Liver (tissue), 2 donors: ENCODE results near the gene FCRL1.

Source experiments
- FOXA1 ChIP-seq: IDR thresholded peaks from 2 replicates; pipeline ENCODE4 v1.6.1; 2016; ENCODE audit warnings: antibody characterized with exemption
- TF ChIP-seq, protein P1 (sequence below): fragments of 150-350 bp; IDR thresholded peaks from 2 replicates; pipeline ENCODE4 v1.5.1; 2017; ENCODE audit warnings: improper control_type of control experiment, low read depth, low read length; ENCODE audit not compliant: missing input control
- TF ChIP-seq, protein P2 (sequence below): IDR thresholded peaks from 2 replicates; pipeline ENCODE4 v1.6.1; 2016; ENCODE audit warnings: antibody characterized with exemption
- donor health status: healthy.

DNA sequence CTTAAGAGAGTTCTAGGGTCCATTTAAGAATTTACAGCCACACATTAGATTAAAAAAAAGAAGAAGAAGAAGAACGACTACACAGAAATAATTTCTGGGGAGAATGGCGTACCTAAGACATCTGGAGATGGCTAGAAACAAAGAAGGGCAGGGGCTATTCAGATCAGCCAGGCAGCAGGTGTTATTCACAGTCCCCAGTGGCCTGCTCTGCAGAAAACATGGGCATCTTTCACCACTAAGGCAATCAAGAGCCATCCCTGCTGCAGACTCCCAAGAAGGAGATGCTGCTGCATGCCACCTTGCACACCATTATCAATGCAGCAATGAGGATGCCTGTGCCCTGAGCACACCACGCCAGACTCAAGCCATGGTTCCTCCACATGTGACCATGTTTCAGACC, 35.1 kb downstream of the FCRL1 start:
- TF ChIP-seq FOXA1 = no peak
- TF ChIP-seq, protein P1, sequence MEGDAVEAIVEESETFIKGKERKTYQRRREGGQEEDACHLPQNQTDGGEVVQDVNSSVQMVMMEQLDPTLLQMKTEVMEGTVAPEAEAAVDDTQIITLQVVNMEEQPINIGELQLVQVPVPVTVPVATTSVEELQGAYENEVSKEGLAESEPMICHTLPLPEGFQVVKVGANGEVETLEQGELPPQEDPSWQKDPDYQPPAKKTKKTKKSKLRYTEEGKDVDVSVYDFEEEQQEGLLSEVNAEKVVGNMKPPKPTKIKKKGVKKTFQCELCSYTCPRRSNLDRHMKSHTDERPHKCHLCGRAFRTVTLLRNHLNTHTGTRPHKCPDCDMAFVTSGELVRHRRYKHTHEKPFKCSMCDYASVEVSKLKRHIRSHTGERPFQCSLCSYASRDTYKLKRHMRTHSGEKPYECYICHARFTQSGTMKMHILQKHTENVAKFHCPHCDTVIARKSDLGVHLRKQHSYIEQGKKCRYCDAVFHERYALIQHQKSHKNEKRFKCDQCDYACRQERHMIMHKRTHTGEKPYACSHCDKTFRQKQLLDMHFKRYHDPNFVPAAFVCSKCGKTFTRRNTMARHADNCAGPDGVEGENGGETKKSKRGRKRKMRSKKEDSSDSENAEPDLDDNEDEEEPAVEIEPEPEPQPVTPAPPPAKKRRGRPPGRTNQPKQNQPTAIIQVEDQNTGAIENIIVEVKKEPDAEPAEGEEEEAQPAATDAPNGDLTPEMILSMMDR = no peak
- TF ChIP-seq, protein P2, sequence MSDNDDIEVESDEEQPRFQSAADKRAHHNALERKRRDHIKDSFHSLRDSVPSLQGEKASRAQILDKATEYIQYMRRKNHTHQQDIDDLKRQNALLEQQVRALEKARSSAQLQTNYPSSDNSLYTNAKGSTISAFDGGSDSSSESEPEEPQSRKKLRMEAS = no peak
